Activated CD8-positive, alpha-beta memory T cell treated with anti-CD3 and anti-CD28 coated beads for 36 hours (primary cell): Measurements from ENCODE around the gene NDRG2. TPM values are rescaled to one million over a fixed set of nuclear protein-coding genes. Genes with fewer than 3 reads are reported as not detected.
"Not testable (repeated sequence)": the region's sequence is repeated elsewhere in the genome, so short reads cannot be mapped to it uniquely, and the experiment has no call there.

Experiments
- CTCF ChIA-PET: fragments of 350-600 bp; sonication (Branson Sonifier 250); formaldehyde crosslinking; loops from one replicate; lab custom pipeline; 2021; ENCODE audit warnings: antibody characterized with exemption; lab: Charles Lee
- POLR2A ChIA-PET: fragments of 350-600 bp; sonication (Branson Sonifier 250); formaldehyde crosslinking; loops from one replicate; lab custom pipeline; 2021; ENCODE audit warnings: antibody characterized with exemption; lab: Charles Lee
- total RNA-seq, 2 experiments: library from RNA; stranded (reverse); gene quantifications; one replicate each; pipeline ENCODE4 v1.2.3, GENCODE V29; 2021

NDRG2 gene
- total RNA-seq, 2 experiments from 2014 or later: 4.0 to 4.5 TPM

- ChIA-PET POLR2A (no interaction called here), CTCF (no interaction called here)
These were observed 34.0 kb upstream of the NDRG2 start for GRCh38 chr14:21058903-21059302.

DNA sequence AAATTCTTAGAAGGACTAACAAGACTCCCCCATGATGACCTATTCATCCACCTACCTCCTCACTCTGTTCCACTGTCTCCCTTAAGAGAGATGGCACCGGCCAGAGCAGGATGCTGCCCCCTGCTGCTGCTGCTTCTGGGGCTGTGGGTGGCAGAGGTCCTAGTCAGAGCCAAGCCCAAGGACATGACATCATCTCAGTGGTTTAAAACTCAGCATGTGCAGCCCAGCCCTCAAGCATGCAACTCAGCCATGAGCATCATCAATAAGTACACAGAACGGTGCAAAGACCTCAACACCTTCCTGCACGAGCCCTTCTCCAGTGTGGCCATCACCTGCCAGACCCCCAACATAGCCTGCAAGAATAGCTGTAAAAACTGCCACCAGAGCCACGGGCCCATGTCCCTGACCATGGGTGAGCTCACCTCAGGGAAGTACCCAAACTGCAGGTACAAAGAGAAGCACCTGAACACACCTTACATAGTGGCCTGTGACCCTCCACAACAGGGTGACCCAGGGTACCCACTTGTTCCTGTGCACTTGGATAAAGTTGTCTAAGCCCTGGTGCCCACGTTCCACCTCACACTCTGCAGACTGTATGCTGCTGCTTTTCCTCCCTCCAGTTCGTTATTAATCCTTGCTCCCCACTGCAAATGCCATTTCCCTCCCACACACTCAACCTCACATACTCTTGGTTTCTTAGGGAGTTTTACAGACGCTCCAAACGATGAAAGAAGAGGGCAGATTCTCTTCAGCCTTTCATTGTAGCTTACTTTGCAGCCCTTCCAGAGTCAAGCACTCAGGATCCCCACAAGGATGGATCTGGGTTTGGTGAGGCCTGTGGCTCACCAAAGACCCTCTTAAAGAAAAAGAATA, 33.2 kb upstream of the NDRG2 start, which contains the start of gene RNASE8:
Gene RNASE8 (plus strand): TSS at position 20 of the 873 bp plus-strand sequence. CDS start 71 bp downstream, at position 91.
- ChIA-PET CTCF (no interaction called here), POLR2A (no interaction called here)

DNA sequence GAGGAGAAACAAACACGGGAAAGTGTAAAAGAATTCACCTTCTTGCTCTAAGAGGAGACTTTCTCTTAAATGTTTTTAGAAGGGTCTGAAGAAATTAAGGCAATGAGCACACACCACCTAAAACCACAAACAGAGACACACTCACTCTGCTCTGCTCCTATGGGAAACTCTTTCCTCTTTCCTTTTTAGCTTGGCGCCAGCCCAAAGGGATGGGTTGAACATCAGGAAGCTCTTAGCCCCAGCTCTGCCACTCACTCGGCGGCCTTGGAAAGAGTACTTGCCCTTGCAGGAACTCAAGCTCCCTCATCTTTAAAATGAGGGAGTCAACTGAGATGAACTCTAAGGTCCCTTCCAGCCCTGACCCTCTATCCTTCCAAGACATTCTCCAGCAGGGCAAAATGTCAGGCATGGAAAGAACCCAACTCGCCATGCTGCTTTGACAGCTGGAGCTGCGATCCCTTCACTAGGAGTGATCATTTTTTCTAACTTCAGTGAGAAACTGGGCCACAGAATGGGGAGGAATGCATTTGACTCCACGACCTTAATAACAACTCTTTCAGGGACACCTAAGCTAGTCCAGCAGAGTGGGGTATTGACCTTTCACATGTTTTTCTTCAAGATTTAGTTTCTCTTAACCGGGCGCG, 31.8 kb upstream of the NDRG2 start:
- ChIA-PET POLR2A (no interaction called here), CTCF (interaction anchor here (1.0 kb wide), 1 partner anchor 48 kb away, joined by 4 read pairs; no protein-coding TSS in a partner anchor)

DNA sequence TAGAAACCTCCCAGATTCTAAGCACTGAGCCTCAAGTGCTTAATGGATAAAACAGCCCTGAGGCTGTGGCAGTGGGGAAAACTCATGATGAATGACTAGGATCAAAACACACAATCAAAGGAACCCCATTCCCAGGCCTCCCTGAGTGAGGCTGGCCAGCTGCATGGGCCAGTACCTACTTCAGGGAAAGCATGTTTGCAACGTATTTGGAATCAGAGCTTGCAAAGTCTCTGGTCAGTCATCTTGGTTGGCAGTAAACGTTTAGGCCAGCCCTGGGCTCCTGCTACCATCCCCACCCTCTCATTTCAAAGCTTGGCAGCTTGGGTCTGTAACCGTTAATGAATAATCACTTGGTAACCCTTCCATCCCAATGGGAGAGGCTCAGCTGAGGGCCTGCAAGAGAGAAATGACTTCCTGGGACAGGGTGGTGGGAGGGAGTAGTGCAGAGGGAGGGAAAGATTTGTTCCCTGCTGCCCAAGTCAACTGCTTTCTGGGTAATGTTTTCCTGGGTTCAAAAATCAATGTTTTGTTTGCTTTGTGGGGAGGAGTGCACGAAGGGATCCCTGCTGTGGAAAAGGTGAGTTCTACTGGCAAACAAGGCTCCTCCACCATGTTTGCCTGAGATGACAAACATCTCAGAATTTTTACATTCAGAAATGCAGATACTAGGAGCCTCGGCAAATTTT, 30.7 kb upstream of the NDRG2 start:
- POLR2A ChIA-PET: interaction anchor here (0.5 kb wide), 1 partner anchor 76 kb away, joined by 4 read pairs; no protein-coding TSS in a partner anchor
- CTCF ChIA-PET: no interaction called here

GRCh38 chr14:21054768-21055145, 29.9 kb upstream of the NDRG2 start:
- POLR2A ChIA-PET: no interaction called here
- CTCF ChIA-PET: no interaction called here

DNA sequence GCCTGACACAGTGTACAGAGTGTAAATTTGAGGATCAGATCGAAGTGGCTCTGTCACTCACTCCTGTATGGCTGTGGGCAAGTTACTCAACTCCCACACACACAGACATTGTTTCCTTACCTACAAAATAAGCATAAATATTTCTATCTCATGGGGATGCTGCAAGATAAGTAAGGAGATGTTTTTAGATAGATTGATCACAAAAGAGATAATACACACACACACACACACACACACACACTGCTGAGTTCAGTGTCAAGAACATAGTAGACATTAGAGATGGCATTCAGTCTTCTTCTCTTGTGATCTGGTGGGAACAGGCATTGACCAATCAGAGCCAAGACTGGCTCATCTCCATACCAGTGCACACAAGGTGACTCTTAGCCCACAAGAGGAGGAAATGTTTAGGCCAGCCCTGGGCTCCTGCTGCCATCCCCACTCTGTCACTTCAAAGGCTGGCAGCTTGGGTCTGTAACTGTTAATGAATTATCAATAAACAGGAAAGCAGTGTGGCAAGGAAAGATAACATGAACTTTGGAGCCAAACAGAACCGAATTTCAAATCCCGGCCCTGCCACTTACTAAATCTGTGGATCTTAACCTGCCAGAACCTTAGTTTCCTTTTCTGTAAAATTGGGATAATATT, 29.4 kb upstream of the NDRG2 start:
- CTCF ChIA-PET: interaction anchor here (0.6 kb wide), 1 partner anchor 392 kb away, joined by 3 read pairs; no protein-coding TSS in a partner anchor

DNA sequence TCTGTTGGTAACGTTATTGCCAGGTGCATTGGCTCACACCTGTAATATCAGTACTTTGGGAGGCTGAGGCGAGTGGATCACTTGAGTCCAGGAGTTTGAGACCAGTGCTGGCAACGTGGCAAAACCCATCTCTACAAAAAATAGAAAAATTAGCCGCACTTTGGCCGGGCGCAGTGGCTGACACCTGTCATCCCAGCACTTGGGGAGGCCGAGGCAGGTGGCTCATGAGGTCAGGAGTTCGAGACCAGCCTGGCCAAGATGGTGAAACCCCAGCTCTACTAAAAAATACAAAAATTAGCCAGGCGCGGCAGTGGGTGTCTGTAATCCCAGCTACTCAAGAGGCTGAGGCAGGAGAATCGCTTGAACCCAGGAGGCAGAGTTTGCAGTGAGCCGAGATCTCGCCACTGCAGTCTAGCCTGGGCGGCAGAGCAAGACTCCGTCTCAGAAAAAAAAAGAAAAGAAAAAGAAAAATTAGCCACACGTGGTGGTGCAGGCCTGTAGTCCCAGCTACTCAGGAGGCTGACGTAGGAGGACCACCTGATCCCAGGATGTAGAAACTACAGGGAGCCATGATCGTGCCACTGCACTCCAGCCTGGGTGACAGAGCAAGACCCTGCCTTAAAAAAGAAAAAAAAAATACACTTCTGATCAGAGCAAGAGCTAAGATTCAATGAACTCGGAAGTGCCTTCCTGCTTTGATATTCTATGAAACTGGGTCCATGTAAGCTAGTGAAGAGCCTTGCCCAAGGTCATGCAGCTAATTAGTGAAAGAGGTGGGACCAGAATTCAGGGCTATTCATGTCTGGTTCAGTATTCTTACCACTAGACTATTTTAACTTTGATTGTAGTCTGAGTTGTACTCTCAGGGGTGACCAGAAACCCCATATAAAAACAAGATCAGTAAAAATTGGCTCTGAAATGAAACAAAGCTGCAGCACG, 28.6 kb upstream of the NDRG2 start:
- ChIA-PET POLR2A (no interaction called here), CTCF (interaction anchor here (0.6 kb wide), 1 partner anchor 391 kb away, joined by 3 read pairs; no protein-coding TSS in a partner anchor)

More for the DNA sequence above, 29.4 kb upstream of the NDRG2 start:
- POLR2A ChIA-PET: no interaction called here

DNA sequence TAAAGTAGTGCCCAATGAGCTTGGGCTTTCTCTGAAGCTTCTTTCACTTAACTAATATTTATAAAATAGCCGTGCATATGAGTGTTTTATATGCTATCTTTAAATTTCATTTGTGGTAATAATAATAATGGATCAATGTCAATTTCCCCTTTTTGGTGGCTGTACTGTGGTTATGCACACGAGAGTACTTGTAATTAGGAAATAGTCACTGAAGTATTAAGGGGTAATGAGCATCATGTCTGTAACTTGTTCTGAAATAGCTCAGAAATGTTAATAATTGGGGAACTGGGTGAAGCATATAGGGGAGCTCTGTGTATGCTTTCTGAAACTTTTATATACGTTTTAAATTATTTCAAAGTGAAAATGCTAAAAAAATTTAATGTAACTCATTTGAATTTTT, 25.7 kb upstream of the NDRG2 start:
- POLR2A ChIA-PET: no interaction called here

DNA sequence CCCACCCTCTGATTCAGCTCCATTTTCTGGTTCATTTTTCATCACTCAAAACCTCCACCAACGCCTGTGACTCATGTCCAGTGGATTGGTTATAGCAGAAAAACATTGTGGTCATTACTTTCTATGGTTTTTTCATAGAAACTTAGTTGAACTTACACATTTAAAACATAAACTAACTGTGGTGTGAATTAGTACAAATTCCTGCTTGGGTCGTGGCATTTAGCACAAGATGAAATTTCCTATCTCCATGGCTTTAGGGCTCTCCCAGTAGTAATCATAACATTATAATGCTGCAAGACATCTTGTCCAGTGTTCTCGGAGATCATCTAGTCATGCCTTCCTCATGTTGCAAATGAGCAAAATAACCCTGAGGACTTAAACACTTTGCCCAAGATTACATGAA, 24.4 kb upstream of the NDRG2 start:
- CTCF ChIA-PET: no interaction called here
- POLR2A ChIA-PET: no interaction called here

More for the DNA sequence above, 25.7 kb upstream of the NDRG2 start:
- CTCF ChIA-PET: interaction anchor here (0.7 to 1.4 kb wide), 3 partner anchors 11 to 42 kb away, joined by 3 to 5 read pairs (median 4); no protein-coding TSS in a partner anchor

GRCh38 chr14:21048638-21049037, 23.8 kb upstream of the NDRG2 start:
- ChIA-PET CTCF (no interaction called here), POLR2A (no interaction called here)

DNA sequence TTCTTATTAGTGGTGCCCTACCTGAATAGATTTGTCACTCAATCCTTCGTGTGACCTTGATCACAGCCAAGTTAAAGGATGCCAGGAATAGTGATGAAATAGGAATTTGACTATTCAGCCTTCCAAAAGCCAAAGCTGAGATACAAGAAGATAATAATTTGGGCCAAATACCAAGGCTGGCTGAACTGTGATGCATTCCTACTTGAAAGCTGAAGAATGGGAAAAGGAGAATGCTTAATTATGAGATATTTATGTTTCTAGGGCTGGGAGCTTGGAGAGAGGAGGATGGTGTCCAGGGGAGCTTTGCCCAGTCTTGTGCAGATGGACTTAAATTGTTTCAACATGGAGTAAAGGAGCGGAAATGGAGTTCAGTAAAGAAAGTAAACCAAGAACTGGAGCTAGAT, 22.5 kb upstream of the NDRG2 start:
- ChIA-PET POLR2A (no interaction called here), CTCF (interaction anchor here (0.7 to 1.3 kb wide), 4 partner anchors 21 to 60 kb away, joined by 3 read pairs; no protein-coding TSS in a partner anchor)

DNA sequence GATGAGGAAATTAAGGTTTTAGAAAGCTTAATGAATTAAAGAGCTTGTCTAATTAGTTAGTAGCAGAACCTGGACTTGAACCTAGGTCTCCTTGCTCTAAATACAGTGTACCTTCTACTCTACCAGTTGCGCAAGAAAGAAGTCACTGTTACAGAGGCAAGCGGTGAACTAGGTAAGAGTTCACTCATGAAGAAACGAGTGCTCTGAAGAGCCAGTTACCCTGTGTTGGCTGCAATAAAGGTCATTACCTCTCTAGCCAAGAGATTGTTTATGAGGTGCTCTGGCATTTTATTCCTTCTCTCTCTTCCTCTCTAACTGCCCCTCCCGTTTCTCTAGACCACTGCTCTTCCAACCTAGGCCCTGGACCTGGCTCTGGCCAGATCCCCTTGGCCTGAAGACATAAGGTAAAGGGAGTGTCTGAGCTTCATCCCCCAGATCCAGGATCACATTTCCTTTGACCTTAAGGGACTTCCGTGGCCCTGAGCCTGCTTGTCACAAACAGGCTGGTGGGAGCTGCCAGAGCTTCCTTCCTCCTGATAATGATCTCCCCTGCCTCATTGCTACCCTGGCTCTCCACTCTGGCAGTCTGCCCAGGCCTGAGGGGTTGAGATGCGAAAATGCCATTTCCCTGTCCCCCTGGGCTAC, 19.2 kb upstream of the NDRG2 start:
- ChIA-PET POLR2A (no interaction called here), CTCF (interaction anchor here (0.6 to 1.0 kb wide), 3 partner anchors 21 to 147 kb away, joined by 3 to 4 read pairs (median 4); no protein-coding TSS in a partner anchor)

GRCh38 chr14:21043387-21043973, 18.6 kb upstream of the NDRG2 start:
- ChIA-PET POLR2A (no interaction called here), CTCF (interaction anchor here (0.6 to 1.0 kb wide), 3 partner anchors 22 to 148 kb away, joined by 3 to 4 read pairs (median 4); no protein-coding TSS in a partner anchor)

DNA sequence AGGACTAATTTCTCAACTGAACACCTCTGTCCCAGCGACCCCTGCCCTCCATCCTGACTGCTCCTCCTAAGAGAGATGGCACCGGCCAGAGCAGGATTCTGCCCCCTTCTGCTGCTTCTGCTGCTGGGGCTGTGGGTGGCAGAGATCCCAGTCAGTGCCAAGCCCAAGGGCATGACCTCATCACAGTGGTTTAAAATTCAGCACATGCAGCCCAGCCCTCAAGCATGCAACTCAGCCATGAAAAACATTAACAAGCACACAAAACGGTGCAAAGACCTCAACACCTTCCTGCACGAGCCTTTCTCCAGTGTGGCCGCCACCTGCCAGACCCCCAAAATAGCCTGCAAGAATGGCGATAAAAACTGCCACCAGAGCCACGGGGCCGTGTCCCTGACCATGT, 18.1 kb upstream of the NDRG2 start:
- ChIA-PET CTCF (interaction anchor here (0.9 kb wide), 1 partner anchor 72 kb away, joined by 3 read pairs; no protein-coding TSS in a partner anchor), POLR2A (no interaction called here)

GRCh38 chr14:21041676-21042433, 17.0 kb upstream of the NDRG2 start, which contains the start of gene RNASE7:
Gene RNASE7, plus strand, starts transcription at chr14:21042362. Its CDS starts 631 bp downstream, at chr14:21042993.
- POLR2A ChIA-PET: no interaction called here

DNA sequence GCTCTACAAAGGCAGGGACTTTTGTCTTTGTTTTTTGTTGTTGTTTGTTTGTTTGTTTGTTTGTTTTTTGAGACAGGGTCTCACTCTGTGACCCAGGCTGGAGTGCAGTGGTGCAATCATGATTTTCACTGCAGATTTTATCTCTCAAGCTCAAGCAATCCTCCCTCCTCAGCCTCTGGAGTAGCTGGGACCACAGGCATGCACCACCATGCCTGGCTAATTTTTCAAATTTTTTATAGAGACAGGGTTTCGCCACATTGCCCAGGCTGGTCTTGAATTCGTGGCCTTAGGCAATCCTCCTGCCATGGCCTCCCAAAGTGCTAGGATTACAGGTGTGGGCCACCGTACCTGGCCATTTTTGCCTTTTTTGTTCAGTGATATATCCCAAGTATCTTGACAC, 16.1 kb upstream of the NDRG2 start:
- POLR2A ChIA-PET: not testable (repeated sequence)
- CTCF ChIA-PET: interaction anchor here (4.2 kb wide), 1 partner anchor 28 kb away, joined by 45 read pairs; no protein-coding TSS in a partner anchor

More at GRCh38 chr14:21041676-21042433, 17.0 kb upstream of the NDRG2 start, which contains the start of gene RNASE7:
- CTCF ChIA-PET: interaction anchor here (0.9 to 4.2 kb wide), 2 partner anchors 28 to 71 kb away, joined by 3 to 45 read pairs; no protein-coding TSS in a partner anchor
